ENCODE measurements around the gene NUMB. TPM values are rescaled to one million over a fixed set of nuclear protein-coding genes. Genes with fewer than 3 reads are reported as not detected.

NUMB gene
- total and polyA plus RNA-seq, 2 donors (not counting 1 experiment from before 2014, with no cell fraction given) = 36.0 to 151 TPM

DNA sequence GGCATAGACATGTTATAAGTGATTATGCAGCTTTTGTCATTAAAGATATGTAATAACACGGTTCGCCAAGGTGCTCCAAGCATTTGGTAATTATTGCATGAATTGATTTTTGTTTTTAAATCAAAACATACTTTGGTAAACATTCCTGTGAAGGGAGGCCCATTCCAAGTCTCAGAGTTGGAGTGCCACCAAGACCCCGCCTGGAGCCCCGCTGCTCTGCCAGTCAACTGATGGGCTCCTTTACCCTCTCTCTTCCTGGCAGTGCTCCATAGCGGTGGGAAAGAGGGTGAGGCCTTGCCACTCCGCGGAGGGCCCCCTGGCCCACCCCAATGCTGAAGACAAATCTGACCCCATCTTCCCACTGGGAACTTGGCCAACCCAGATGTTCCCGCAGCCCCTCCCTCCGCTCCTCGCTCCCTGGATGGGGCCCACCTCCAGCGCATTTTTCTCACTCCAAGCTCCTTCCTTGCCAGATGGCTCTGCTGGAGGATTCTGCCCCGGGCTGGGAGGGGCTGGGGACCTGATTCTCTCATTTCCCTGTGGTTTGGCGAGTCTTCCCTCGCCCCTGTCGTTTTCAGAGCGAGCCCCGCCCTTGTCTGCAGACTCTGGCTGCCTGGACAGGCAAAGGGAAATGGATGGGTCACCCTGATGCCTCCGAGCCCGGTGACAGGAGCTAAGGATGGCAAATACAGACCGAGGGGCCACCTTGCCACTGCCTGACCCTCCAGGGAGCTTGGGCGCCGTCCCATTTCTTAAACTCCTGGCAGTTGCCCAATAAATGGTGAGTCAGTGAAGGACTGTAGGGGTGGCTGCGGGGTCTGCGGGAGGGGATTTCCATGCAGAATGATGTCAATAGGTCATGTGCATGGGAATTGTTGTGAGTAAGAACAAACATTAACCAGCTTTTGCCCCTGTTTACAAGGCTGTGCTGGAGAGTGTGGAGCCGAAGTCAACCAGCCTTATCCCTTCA, 230.2 kb downstream of the NUMB start:
- no peak overlapping the region for H2AFZ ChIP-seq (ENCODE audit: low read length)
- H3K36me3 ChIP-seq (ENCODE audit: control insufficient read depth, insufficient read depth, low read length) = no peaks in the 10 kb centered on the region
- H3K9me3 ChIP-seq (ENCODE audit: control insufficient read depth, insufficient read depth, low read depth, low read length) = no peaks in the 10 kb centered on the region
- no peaks in the 10 kb centered on the region for H4K20me1 ChIP-seq (ENCODE audit: control insufficient read depth, extremely low read depth, insufficient read depth, low read length)
- peak; percentile 86 to 94 for DNase-seq (ENCODE audit: low read depth in 2 of 2)
- H3K27me3 ChIP-seq (ENCODE audit: control insufficient read depth, insufficient read depth, low read length) = peaks cover 2% of the 10 kb centered on the region
- H3K4me1 ChIP-seq (ENCODE audit: control insufficient read depth, extremely low read depth, insufficient read depth, low read length) = peaks cover 13% of the 10 kb centered on the region
- H3K79me2 ChIP-seq (ENCODE audit: control insufficient read depth, insufficient read depth, low read length) = no peaks in the 10 kb centered on the region
- no peak overlapping the region for H3K9ac ChIP-seq (ENCODE audit: insufficient read depth, low read length)
- no peak overlapping the region for H3K27ac ChIP-seq (ENCODE audit: insufficient read depth, low read length)
- H3K4me2 ChIP-seq (ENCODE audit: extremely low read depth, insufficient read depth, low read length) = peak overlapping the region; percentile 75
- H3K4me3 ChIP-seq (replicated peaks in 1 of 4; ENCODE audit: control extremely low read depth in 1 of 4, insufficient read depth in 1 of 4, low read depth in 3 of 4, low read length in 4 of 4) = peak overlapping the region in 2 of 4 experiments; percentile 17 to 24
- no peak for TF ChIP-seq EZH2 (IDR thresholded peaks at IDR 0.05; ENCODE audit: low read length, missing control alignments)
- TF ChIP-seq, protein P1, sequence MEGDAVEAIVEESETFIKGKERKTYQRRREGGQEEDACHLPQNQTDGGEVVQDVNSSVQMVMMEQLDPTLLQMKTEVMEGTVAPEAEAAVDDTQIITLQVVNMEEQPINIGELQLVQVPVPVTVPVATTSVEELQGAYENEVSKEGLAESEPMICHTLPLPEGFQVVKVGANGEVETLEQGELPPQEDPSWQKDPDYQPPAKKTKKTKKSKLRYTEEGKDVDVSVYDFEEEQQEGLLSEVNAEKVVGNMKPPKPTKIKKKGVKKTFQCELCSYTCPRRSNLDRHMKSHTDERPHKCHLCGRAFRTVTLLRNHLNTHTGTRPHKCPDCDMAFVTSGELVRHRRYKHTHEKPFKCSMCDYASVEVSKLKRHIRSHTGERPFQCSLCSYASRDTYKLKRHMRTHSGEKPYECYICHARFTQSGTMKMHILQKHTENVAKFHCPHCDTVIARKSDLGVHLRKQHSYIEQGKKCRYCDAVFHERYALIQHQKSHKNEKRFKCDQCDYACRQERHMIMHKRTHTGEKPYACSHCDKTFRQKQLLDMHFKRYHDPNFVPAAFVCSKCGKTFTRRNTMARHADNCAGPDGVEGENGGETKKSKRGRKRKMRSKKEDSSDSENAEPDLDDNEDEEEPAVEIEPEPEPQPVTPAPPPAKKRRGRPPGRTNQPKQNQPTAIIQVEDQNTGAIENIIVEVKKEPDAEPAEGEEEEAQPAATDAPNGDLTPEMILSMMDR (conservative IDR thresholded peaks at IDR 0.05 in 1 of 2, IDR thresholded peaks at IDR 0.05 in 1 of 2; ENCODE audit: low read depth in 1 of 2, low read length in 2 of 2) = no peak

DNA sequence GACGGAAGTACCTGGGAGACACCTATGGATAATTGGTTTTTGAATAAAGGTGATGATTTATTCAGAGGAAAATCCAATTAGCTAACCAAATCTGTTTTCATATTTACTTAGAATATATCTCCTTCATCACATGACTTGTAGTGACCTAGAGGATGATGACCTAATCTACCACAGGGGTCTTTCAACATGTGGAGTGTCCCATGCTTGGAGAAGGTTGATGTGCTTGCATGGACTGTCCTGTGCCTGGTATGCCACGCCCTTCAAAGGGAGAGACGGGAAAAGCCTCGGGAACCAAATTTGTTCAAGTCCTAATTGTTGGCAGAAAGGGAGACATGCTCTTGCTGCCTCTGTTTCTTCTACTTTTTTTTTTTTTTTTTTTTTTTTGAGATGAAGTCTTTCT, 232.8 kb downstream of the NUMB start:
- Histone ChIP-seq H3K9ac (ENCODE audit: insufficient read depth, low read length) (no peak overlapping the region), H4K20me1 (ENCODE audit: control insufficient read depth, extremely low read depth, insufficient read depth, low read length) (no peaks in the 10 kb centered on the region), H3K4me1 (ENCODE audit: control insufficient read depth, extremely low read depth, insufficient read depth, low read length) (peaks cover 13% of the 10 kb centered on the region), H3K27ac (ENCODE audit: insufficient read depth, low read length) (no peak overlapping the region), H3K36me3 (ENCODE audit: control insufficient read depth, insufficient read depth, low read length) (no peaks in the 10 kb centered on the region), H3K4me2 (ENCODE audit: extremely low read depth, insufficient read depth, low read length) (no peak overlapping the region), H3K9me3 (ENCODE audit: control insufficient read depth, insufficient read depth, low read depth, low read length) (no peaks in the 10 kb centered on the region), H3K4me3 (replicated peaks in 1 of 4; ENCODE audit: control extremely low read depth in 1 of 4, insufficient read depth in 1 of 4, low read depth in 3 of 4, low read length in 4 of 4) (no peak overlapping the region), H3K79me2 (ENCODE audit: control insufficient read depth, insufficient read depth, low read length) (no peaks in the 10 kb centered on the region), H2AFZ (ENCODE audit: low read length) (no peak overlapping the region), H3K27me3 (ENCODE audit: control insufficient read depth, insufficient read depth, low read length) (no peaks in the 10 kb centered on the region)
- DNase-seq (ENCODE audit: low read depth in 2 of 2) = no peak
- TF ChIP-seq, protein P1 (conservative IDR thresholded peaks at IDR 0.05 in 1 of 2, IDR thresholded peaks at IDR 0.05 in 1 of 2; ENCODE audit: low read depth in 1 of 2, low read length in 2 of 2) = no peak
- TF ChIP-seq EZH2 (IDR thresholded peaks at IDR 0.05; ENCODE audit: low read length, missing control alignments) = no peak

Other genes starting within 250 kb of the NUMB start
- gene PAPLN, start 221.0 kb downstream of the NUMB start, total RNA-seq = 6.9 and 9.5 TPM in 2 replicates
- 1.3 and 1.4 TPM in 2 replicates for gene PAPLN, start 221.0 kb downstream of the NUMB start, polyA plus RNA-seq
- 12.4 and 15.2 TPM in 2 replicates for gene RIOX1, start 32.4 kb upstream of the NUMB start, total RNA-seq
- gene RIOX1, start 32.4 kb upstream of the NUMB start, polyA plus RNA-seq = 5.6 and 8.2 TPM in 2 replicates
- gene ACOT1, start 78.6 kb upstream of the NUMB start, total RNA-seq = 2.3 and 5.4 TPM in 2 replicates
- 7.6 and 16.6 TPM in 2 replicates for gene ACOT1, start 78.6 kb upstream of the NUMB start, polyA plus RNA-seq
- under 0.01 and 0.17 TPM in 2 replicates for gene HEATR4, start 100.4 kb upstream of the NUMB start, total RNA-seq
- 0.01 and 0.02 TPM in 2 replicates for gene HEATR4, start 100.4 kb upstream of the NUMB start, polyA plus RNA-seq
- 21.3 and 27.1 TPM in 2 replicates for gene ACOT2, start 110.7 kb upstream of the NUMB start, total RNA-seq
- 23.2 and 39.1 TPM in 2 replicates for gene ACOT2, start 110.7 kb upstream of the NUMB start, polyA plus RNA-seq
- gene ACOT4, start 133.3 kb upstream of the NUMB start, total RNA-seq = 0.51 and 1.7 TPM in 2 replicates
- 0.14 and 0.17 TPM in 2 replicates for gene ACOT4, start 133.3 kb upstream of the NUMB start, polyA plus RNA-seq
- gene ACOT6, start 154.0 kb upstream of the NUMB start, total RNA-seq = not detected in 2 replicates
- gene ACOT6, start 154.0 kb upstream of the NUMB start, polyA plus RNA-seq = not detected in 2 replicates
- 5.3 and 8.2 TPM in 2 replicates for gene DNAL1, start 186.4 kb upstream of the NUMB start, total RNA-seq
- 9.0 and 11.3 TPM in 2 replicates for gene DNAL1, start 186.4 kb upstream of the NUMB start, polyA plus RNA-seq